HepG2 (cell line): ENCODE measurements around the gene ERMARD.

Source experiments
- EZH2 ChIP-seq: conservative IDR thresholded peaks from 2 replicates; pipeline ENCODE4 v1.6.1; 2012; ENCODE audit warnings: mild to moderate bottlenecking, low read depth, low read length, moderate library complexity
- HMGXB4 ChIP-seq, 2 experiments: sonication (generic) in 1 of 2; formaldehyde crosslinking in 1 of 2; IDR thresholded peaks; 2 replicates each; pipeline versions ENCODE4 v1.4.0 to v1.6.1; 2018 to 2020; ENCODE audit warnings: missing genetic modification reagents in 2 of 2, borderline replicate concordance in 1 of 2, low read depth in 1 of 2, mild to moderate bottlenecking in 1 of 2, missing biosample characterization in 1 of 2
- HOXA7 ChIP-seq: sonication (generic); formaldehyde crosslinking; IDR thresholded peaks from 2 replicates; pipeline ENCODE4 v1.8.1; 2022; ENCODE audit warnings: mild to moderate bottlenecking, missing genetic modification reagents, moderate library complexity
- NCOA5 ChIP-seq: sonication (generic); formaldehyde crosslinking; IDR thresholded peaks from 2 replicates; pipeline ENCODE4 v1.4.0; 2020; ENCODE audit warnings: missing genetic modification reagents
- ZNF343 ChIP-seq: sonication (generic); formaldehyde crosslinking; IDR thresholded peaks from 2 replicates; pipeline ENCODE4 v1.4.0; 2020; ENCODE audit warnings: mild to moderate bottlenecking, missing genetic modification reagents

- TF ChIP-seq HMGXB4 (CRISPR knock-in tag; IDR thresholded peaks at IDR 0.05; ENCODE audit: borderline replicate concordance in 1 of 2, low read depth in 1 of 2) (no peak), ZNF343 (CRISPR knock-in tag) (no peak), NCOA5 (CRISPR knock-in tag) (no peak), EZH2 (no peak), HOXA7 (CRISPR knock-in tag) (no peak)
Observed at GRCh38 chr6:169778646-169779045, 27.2 kb downstream of the ERMARD start.
